ENCODE results near the gene OR51V1.
"Not testable (repeated sequence)": the region's sequence is repeated elsewhere in the genome, so short reads cannot be mapped to it uniquely, and the experiment has no call there.

The OR51V1 gene, protein sequence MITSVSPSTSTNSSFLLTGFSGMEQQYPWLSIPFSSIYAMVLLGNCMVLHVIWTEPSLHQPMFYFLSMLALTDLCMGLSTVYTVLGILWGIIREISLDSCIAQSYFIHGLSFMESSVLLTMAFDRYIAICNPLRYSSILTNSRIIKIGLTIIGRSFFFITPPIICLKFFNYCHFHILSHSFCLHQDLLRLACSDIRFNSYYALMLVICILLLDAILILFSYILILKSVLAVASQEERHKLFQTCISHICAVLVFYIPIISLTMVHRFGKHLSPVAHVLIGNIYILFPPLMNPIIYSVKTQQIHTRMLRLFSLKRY

DNA sequence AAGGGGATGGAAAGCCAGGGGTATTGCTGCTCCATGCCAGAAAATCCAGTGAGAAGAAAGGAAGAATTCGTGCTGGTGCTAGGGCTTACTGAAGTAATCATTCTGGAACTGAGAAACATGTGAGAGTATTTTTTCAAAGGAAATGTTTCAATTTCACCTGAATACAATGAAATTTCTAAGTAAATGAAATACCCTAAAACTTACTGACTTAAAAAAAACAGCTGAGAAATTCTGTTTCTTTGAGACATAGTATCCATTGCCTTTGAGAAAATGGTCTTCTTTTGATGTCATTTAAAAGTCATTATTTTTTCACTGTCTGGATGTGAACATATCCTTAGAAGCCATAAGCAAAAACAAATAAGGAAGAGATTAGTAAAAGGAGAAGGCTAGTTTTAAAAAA lies at the start of gene OR51V1:
Gene OR51V1 (minus strand): TSS at position 101 of the 400 bp plus-strand sequence. CDS start 0 bp downstream, at position 101.
- DNase-seq (ENCODE audit: low read depth in 3 of 3) = no peak

DNA sequence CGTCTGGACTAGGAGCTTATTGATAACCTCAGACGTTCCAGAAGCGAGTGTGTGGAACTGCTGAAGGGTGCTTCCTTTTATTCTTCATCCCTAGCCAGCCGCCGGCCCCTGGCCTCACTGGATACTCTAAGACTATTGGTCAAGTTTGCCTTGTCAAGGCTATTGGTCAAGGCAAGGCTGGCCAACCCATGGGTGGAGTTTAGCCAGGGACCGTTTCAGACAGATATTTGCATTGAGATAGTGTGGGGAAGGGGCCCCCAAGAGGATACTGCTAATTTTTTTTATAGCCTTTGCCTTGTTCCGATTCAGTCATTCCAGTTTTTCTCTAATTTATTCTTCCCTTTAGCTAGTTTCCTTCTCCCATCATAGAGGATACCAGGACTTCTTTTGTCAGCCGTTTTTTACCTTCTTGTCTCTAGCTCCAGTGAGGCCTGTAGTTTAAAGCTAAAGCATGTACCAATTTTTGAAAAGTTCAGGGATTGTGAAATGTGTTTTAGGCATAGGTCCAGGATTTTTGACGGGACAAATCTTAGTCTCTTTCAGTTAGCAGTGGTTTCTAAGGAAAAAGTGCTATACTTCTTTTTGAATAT lies 49.4 kb upstream of the OR51V1 start, which contains the start of gene HBG1:
Gene HBG1 (minus strand): TSS at position 51 of the 590 bp plus-strand sequence. CDS start 53 bp downstream, outside the sequence.
- not testable (repeated sequence) for DNase-seq (ENCODE audit: low read depth in 3 of 3)

DNA sequence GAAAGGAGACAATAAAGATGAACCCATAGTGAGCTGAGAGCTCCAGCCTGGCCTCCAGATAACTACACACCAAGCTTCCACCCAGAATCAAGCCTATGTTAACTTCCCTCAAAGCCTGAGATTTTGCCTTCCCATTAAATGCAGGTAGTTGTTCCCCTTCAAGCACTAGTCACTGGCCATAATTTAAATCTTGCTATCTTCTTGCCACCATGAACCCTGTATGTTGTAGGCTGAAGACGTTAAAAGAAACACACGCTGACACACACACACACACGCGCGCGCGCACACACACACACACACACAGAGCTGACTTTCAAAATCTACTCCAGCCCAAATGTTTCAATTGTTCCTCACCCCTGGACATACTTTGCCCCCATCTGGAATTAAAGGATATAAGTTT lies 48.0 kb upstream of the OR51V1 start:
- DNase-seq (ENCODE audit: low read depth in 3 of 3) = not testable (repeated sequence)

DNA sequence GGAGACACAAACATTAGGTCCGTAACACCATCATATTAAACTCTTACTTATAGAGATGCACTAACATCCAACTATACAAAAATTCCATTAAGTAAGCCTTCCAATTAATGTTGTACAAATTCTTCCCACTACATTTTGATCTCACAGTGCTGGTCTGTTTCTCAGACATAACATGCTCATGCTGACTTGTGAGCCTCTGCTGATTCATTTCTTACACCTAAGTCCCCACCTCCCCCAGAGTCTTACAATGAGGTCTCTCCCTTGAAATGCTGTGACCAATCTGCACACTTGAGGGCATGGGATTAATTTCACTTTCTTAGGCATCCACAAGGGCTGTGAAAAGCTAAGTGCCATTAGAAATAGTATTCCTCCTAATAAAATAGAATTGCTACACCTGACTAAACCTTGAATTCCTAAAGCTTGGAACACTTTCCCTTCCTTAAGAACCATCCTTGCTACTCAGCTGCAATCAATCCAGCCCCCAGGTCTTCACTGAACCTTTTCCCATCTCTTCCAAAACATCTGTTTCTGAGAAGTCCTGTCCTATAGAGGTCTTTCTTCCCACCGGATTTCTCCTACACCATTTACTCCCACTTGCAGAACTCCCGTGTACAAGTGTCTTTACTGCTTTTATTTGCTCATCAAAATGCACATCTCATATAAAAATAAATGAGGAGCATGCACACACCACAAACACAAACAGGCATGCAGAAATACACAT lies 47.1 kb upstream of the OR51V1 start:
- no peak for DNase-seq (ENCODE audit: low read depth in 3 of 3)

DNA sequence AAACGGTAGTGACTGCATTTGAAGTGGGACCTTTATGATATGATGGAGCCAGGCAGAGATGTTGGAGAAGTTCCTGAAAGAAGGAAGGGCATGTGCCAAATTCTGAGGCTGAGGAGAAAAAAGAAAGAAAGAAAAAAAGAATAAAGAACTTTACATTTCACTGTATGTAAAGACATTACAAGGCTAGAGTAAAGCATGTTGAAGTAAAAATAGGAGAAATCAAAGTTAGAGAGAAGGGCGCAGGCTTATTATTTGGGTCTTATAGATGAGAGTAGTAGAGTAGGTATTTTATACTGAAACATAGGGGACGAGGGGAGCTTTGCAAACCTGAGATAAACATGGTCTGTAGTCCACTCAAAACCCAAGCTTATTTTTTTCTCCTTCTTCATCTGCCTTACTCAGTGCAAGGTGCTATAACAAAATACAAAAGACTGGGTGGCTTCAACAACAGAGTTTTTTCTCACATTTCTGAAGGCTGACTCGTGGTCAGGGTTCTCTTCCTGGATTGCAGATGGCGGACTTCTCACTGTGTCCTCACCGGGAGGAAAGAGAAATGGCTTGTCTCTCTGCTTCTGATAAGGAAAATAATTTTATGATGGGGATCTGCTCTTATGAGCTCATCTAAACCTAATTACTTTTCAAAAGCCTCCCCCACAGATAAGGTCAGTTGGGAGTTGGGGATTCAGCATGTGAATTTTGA lies 46.4 kb upstream of the OR51V1 start:
- DNase-seq (ENCODE audit: low read depth in 3 of 3) = no peak

DNA sequence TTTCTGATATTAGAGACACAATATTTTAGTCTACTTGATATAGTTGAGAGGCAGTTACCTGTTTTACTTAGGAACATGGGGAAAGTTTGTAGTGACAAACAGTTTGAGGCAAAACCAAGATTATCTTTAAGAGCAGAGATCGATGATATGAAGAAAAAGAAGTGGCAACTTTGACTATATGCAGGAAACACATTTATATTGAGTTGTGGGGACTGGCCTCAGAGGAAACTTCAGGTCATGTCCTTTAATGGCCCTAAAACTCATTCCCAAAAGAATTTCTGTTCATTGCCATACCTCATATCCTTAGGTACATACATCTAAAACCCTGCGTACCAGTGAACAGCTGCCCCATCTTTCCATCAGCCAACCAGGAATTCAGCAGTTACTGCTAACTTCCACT lies 44.7 kb upstream of the OR51V1 start:
- DNase-seq (ENCODE audit: low read depth in 3 of 3) = no peak

DNA sequence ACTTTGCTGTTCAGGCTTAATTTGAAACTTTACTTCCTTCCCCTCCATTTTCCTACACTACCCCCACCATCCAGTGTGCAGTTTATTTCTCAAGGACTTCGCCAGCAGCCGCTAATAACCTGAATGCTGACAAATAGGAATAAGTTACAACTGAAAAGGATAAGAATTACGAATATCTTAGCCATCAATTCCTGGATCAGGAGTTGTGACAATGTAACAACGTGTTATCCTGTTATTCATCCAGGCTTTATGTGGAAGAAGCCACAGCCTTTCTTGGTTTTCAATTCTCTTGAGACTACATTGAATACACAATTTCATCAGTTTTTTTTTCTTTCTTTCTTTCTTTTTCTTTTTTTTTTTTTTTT lies 43.3 kb upstream of the OR51V1 start:
- no peak for DNase-seq (ENCODE audit: low read depth in 3 of 3)

DNA sequence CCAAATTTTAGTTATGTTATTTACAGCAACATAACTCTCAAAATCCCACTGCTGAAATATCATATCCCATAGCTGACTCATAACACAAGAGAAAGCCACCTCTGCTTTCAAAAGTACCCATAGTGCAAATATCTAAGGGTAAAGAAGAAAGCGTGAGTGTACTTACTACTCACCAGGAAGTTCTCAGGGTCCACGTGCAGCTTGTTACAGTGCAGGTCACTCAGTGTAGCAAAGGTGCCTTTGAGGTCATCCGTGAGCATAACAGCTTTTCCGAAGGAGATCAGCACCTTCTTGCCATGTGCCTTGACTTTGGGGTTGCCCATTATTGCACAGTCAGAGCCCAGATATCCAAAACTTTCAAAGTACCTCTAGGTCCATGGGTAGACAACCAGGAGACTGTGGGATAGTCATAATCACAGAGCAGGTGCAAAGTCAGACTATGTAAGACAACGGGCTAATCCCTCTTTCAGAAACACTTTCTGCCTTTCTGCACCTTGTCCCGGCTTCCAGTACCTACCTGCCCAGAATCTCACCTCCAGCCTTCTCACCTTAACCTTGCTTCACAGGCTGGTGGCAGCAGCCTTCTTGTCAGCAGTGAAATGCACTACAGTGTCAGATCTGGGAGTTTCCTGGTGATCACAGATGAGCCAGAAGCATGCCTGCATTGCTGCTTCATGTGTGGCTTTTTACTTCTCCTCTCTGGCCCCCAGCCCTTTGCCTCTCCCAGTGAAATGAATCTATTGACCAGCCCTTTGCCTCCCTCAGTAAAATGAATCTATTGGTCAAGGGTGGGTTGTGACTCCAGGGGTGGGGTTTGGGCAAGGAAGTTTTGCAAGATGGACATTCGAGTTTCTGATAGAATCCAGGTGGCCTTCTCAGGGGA lies 42.7 kb upstream of the OR51V1 start:
- no peak for DNase-seq (ENCODE audit: low read depth in 3 of 3)

DNA sequence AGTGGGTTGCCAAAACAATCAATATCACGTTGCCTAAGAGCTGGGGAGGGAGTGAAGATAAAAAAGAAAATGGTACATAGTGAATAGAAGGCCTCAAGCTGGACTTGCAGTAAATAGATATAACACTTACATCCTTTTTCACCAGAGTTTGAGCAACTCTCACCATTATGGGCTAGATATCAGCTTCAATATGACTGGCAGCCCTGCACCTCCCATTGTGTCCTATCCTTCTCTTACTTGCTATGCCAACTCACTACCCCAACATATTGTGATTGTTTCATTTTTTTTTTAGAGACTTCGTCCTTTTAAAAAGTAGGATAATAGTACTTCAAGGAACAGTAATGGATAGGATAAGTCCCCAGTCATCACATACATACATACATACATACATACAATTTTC lies 41.7 kb upstream of the OR51V1 start:
- no peak for DNase-seq (ENCODE audit: low read depth in 3 of 3)

DNA sequence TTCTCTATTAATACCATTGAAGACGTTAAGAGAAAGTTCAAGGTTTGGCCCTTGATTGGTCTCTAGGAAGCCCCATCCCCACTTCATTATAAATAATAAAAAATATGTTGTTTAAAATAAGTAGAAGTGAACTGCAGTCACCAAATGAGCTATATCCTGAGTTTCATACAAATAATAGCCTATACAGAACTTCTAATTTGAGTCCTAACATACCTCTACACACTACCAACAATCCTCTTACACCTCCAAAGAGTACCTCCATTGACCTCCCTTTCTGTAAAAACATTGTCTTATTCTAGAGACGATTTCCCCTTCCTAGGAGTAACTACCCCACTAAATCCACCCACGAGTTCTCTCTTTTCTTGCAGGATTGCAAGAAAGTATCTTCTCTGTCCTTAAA lies 41.0 kb upstream of the OR51V1 start:
- no peak for DNase-seq (ENCODE audit: low read depth in 3 of 3)

DNA sequence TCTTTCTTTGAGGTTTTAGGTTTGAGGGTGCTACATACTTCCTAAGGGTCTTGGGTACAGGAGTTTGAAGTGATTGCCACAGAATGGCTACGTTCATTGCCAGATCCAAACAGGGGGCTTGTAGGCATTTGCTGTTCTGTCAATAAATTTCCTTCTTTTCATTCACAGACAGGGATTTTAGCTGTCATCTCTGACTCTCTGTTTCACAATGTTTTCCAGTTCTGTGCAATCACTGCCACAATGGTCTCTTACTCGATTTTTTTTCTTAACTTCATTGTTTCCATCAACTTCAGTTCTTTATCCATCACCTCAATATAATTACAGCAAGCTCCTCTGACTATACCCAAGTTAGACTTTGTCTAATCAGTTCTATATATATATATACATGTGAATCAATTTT lies 40.0 kb upstream of the OR51V1 start:
- no peak for DNase-seq (ENCODE audit: low read depth in 3 of 3)

DNA sequence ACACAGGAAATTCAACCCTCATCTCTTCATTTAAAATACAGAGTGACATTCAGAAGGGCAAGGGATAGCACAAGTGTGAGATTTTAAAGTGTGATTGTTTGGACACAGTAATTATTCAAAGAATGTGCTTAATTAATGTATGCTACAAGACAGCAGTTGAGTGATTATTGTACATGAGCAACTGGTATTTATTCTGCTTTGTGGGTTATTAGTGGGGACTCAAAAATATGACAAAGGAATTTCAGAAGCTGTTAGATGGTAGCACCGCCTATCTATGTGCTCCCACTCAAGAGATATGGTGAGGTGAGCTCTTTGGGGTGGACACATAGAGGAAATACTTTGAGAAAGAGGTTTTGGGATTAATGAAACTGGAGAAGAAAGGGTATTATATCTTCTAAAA lies 39.6 kb upstream of the OR51V1 start:
- DNase-seq (ENCODE audit: low read depth in 3 of 3) = no peak

DNA sequence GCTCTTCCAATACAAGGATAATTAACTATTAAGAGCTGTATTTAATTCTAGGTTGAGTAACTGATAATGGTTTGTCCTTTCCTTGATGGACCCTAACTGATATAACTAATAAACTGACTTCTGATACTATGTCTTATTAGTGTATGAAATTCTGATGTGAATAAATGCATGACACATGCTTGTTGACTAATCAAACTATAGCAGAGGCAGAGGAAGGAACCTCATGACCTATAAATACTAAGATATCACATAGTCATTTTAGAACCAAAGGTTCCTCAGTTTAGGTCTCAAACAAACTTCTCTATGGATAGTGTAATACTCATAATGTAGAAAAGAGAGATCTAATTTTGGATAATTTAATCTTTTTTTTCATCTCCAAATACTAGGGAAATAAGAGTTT lies 38.6 kb upstream of the OR51V1 start:
- DNase-seq (ENCODE audit: low read depth in 3 of 3) = no peak

DNA sequence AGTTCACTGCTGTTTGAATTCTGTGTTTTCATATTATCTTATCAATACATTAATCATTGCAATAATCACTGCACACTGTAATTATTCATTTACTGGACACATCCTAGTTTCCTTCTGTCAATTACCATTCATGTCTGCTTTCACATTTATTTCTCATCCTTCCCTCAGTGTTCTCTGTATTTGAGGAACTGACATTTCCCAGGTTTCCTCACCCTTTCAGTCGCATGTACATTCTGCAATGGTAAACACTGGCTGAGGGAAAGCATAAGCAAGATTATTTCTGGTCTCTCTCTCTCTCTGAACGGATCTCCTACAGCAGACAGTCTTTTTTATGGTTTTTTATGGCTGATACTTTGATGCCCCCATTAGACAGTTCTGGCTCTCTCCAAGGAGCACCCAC lies 38.0 kb upstream of the OR51V1 start:
- DNase-seq (ENCODE audit: low read depth in 3 of 3) = no peak

DNA sequence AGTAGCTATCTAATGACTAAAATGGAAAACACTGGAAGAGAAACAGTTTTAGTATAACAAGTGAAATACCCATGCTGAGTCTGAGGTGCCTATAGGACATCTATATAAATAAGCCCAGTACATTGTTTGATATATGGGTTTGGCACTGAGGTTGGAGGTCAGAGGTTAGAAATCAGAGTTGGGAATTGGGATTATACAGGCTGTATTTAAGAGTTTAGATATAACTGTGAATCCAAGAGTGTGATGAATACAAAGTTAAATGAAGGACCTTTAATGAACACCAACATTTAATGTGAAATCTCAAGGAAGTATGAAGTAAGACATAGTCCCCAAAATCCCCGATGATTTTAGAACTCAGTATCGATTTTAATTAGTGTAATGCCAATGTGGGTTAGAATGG lies 36.9 kb upstream of the OR51V1 start:
- DNase-seq (ENCODE audit: low read depth in 3 of 3) = no peak

DNA sequence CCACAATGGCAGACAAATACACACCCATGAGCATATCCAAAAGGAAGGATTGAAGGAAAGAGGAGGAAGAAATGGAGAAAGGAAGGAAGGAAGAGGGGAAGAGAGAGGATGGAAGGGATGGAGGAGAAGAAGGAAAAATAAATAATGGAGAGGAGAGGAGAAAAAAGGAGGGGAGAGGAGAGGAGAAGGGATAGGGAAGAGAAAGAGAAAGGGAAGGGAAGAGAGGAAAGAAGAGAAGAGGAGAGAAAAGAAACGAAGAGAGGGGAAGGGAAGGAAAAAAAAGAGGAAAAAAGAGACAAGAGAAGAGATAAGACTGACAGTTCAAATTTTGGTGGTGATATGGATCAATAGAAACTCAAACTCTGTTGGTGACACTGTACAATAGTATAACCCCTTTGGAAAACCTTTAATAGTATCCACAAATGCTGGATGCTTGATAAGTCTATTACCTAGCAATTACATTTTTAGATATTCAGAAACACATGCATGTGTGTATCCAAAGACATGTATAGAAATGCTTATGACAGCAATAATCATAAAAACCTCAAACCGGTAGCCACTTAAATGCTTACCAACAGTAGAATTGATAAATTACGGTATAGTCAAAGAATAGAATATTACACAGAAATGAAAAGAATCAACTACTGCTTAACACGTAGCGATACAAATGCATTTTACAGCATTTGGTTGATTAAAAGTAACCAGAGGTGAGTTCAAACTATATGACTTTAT lies 35.0 kb upstream of the OR51V1 start:
- no peak for DNase-seq (ENCODE audit: low read depth in 3 of 3)

DNA sequence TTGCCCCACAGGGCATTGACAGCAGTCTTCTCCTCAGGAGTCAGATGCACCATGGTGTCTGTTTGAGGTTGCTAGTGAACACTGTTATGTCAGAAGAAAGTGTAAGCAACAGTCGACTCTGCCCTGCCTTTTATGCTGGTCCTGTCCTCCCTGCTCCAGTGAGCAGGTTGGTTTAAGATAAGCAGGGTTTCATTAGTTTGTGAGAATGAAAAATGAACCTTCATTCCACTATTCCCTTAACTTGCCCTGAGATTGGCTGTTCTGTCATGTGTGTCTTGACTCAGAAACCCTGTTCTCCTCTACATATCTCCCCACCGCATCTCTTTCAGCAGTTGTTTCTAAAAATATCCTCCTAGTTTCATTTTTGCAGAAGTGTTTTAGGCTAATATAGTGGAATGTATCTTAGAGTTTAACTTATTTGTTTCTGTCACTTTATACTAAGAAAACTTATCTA lies 33.9 kb upstream of the OR51V1 start, which contains the start of gene HBD:
Gene HBD (minus strand): TSS at position 103 of the 454 bp plus-strand sequence. CDS start 50 bp downstream, at position 53.
- no peak for DNase-seq (ENCODE audit: low read depth in 3 of 3)

DNA sequence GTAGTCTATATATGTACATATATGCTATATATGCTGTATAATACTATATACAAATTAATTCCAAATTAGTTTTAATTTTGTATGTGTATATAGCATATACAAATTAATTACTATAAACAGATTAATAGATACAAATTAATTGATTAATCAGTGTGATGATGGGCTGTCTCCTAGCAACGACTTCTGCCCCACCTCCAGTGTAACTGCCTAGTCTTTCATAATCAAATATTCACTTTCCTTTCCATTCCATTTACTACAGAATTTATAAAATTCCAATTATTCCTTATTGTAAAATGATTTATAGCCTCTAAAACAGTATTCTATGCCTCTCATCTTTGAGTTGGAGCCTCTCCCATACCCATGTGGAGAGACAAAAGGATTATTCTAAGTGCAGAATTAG lies 32.8 kb upstream of the OR51V1 start:
- no peak for DNase-seq (ENCODE audit: low read depth in 3 of 3)

DNA sequence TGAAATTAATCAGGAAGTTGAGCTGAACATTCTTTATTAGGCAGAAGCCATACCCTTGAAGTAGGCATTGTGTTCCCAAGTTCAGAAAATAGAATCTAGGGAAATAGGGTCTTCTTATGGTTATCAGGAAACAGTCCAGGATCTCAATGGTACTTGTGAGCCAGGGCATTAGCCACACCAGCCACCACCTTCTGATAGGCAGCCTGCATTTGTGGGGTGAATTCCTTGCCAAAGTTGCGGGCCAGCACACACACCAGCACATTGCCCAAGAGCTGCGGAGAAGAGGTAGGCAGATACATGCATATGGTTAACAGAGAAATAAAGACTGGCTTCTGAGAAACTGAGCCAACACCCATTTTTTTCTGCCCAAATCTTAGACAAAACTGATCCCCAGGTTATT lies 32.3 kb upstream of the OR51V1 start:
- DNase-seq (ENCODE audit: low read depth in 3 of 3) = no peak

DNA sequence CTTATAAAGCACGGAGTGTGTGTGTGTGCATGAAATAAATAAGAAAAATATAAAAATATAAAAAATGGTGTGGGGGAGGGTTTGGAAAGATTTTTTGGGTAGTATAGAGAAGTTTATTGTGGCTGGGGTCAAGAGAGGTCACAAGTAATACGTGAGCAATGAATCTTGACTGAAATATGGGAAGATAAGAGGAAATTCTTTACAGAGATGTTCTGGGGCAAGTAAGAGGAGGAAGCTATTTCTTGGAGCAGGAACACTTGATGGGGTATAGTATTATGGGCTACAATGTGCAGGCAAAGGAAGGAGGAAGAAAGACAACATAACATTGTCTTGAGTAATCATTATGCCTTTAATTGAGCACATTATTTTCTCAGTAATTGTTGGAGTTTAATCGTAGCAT lies 31.7 kb upstream of the OR51V1 start:
- DNase-seq (ENCODE audit: low read depth in 3 of 3) = no peak
